ENCODE results near the gene GRK3.

DNA sequence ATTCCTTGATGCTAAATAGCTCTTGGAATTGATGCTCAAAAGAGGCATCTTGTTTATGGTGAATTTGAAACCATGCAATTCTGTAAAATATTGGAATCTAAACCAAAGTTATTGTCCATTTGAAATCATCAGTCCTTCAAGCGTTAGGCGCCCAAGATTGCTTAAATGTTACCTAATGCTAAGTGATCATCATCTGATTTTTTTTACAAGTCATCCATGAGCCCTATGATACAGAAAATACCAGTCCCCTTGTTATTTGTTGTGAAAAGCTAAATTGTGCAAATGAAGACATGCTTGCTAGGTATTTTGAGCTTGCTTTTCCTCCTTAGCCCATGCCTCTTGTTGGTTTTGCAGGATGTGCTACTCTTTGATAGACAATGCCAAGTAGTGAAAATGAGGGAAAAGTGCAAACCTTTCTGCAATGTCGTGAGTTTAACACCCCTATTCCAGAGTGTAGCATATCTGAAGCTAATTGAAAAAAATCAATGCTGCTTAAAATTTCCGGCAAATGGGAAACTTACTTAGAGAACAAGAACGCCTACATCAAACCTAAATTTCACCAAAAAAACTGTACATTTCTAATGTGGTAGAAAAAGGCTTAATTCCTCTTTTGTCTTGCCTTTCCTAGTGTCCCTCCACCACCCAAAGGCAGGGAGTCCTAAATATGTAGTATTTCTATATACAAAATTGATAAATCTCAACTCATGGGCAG, 1.9 kb downstream of the GRK3 start:
- TF ChIP-seq, protein P1, sequence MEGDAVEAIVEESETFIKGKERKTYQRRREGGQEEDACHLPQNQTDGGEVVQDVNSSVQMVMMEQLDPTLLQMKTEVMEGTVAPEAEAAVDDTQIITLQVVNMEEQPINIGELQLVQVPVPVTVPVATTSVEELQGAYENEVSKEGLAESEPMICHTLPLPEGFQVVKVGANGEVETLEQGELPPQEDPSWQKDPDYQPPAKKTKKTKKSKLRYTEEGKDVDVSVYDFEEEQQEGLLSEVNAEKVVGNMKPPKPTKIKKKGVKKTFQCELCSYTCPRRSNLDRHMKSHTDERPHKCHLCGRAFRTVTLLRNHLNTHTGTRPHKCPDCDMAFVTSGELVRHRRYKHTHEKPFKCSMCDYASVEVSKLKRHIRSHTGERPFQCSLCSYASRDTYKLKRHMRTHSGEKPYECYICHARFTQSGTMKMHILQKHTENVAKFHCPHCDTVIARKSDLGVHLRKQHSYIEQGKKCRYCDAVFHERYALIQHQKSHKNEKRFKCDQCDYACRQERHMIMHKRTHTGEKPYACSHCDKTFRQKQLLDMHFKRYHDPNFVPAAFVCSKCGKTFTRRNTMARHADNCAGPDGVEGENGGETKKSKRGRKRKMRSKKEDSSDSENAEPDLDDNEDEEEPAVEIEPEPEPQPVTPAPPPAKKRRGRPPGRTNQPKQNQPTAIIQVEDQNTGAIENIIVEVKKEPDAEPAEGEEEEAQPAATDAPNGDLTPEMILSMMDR (IDR thresholded peaks at IDR 0.05), result no peak
- TF ChIP-seq POLR2AphosphoS5 (IDR thresholded peaks at IDR 0.05), result no peak
